ENCODE results near the gene MRGPRE. TPM values are rescaled to one million over a fixed set of nuclear protein-coding genes. Genes with fewer than 3 reads are reported as not detected.

The MRGPRE gene
- total RNA-seq, 1 donor from 2014 or later, result not detected

DNA sequence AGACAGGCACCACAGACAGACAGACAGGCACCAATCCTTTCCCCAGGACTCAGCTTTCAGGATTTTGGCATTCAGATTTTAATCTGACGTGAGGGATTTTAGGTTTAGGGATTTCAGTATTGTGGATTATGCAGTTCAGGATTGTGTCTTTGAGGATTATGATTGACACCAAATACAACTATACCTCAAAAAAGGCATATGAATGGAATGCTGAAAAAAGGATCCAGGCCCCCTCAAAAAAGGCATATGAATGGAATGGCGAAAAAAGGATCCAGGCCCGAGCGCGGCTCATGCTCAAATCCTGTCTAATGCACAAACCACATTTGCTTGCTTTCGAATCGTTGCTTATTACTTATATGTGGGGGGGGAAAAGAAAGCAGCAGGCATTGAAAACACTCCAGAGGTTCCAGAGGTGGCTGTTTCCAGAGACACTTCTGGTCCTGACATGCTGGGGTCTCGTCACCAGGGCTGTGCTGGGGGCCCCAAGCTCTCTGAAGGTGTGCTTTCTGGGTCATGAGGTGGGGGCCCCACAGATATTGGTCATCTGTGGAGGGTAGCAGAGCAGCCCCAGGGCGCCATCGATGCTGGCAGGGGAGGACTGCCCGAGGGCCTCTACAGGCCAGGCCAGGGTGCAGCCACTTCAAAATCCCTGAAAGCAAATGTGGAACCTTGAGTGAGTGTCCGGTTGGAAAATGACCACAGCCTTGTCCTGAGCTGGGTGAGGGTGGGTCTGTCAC is 50.3 kb downstream of the MRGPRE start:
- Mint-ChIP-seq H3K36me3 (ENCODE audit: unreplicated experiment) (no peaks in the 10 kb centered on the region), H3K27ac (ENCODE audit: unreplicated experiment) (no peak overlapping the region), H3K27me3 (ENCODE audit: unreplicated experiment) (peaks cover 19% of the 10 kb centered on the region), H3K4me3 (ENCODE audit: unreplicated experiment) (no peak overlapping the region), H3K9me3 (ENCODE audit: unreplicated experiment) (no peaks in the 10 kb centered on the region), H3K4me1 (ENCODE audit: unreplicated experiment) (peaks cover 2% of the 10 kb centered on the region)
- DNase-seq (ENCODE audit: extremely low spot score, unreplicated experiment), result no peak
- TF ChIP-seq, protein P1, sequence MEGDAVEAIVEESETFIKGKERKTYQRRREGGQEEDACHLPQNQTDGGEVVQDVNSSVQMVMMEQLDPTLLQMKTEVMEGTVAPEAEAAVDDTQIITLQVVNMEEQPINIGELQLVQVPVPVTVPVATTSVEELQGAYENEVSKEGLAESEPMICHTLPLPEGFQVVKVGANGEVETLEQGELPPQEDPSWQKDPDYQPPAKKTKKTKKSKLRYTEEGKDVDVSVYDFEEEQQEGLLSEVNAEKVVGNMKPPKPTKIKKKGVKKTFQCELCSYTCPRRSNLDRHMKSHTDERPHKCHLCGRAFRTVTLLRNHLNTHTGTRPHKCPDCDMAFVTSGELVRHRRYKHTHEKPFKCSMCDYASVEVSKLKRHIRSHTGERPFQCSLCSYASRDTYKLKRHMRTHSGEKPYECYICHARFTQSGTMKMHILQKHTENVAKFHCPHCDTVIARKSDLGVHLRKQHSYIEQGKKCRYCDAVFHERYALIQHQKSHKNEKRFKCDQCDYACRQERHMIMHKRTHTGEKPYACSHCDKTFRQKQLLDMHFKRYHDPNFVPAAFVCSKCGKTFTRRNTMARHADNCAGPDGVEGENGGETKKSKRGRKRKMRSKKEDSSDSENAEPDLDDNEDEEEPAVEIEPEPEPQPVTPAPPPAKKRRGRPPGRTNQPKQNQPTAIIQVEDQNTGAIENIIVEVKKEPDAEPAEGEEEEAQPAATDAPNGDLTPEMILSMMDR (IDR thresholded peaks at IDR 0.05), result no peak

DNA sequence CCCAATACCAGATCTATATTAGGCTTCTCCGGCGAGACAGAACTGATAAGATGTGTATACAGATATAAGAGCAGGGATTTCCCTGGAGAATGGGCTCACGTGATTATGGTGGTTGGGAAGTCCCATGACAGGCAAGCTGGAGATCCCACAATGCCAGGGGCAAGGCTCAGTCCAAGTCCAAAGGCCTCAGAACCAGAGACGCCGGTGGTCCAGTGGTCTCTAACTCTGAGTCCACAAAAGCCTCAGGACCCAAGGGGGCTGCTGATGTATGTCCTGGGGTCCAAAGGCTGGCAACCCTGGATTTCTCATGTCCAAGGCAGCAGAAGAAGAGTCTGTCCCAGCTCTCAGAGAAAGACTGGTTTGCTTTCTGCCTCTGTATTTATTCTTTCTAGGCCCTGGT is 51.3 kb downstream of the MRGPRE start:
- H3K27me3 Mint-ChIP-seq (ENCODE audit: unreplicated experiment), result peaks cover 19% of the 10 kb centered on the region
- H3K4me1 Mint-ChIP-seq (ENCODE audit: unreplicated experiment), result peaks cover 2% of the 10 kb centered on the region
- H3K4me3 Mint-ChIP-seq (ENCODE audit: unreplicated experiment), result no peak overlapping the region
- H3K27ac Mint-ChIP-seq (ENCODE audit: unreplicated experiment), result no peak overlapping the region
- DNase-seq (ENCODE audit: extremely low spot score, unreplicated experiment), result no peak
- H3K36me3 Mint-ChIP-seq (ENCODE audit: unreplicated experiment), result no peaks in the 10 kb centered on the region
- TF ChIP-seq, protein P1 (IDR thresholded peaks at IDR 0.05), result no peak
- H3K9me3 Mint-ChIP-seq (ENCODE audit: unreplicated experiment), result peaks cover 3% of the 10 kb centered on the region

DNA sequence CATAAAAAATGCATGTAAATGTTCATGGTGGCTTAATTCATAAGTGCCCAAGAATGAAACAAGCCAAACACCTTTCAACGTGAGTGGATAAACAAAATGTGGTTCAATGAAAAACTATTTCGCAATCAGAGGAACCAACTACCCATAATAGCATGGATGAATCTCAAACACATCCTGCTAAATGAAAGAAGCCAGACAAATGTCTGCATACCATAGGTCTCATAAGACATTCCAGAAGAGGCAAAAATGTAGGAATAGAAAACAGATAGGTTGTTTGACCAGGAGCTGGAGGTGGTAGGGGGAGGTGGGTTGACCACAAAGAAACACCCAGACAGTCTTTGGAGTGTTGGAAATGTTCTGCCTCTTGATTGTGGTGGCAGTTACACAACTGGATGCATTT is 53.9 kb downstream of the MRGPRE start:
- TF ChIP-seq, protein P1 (IDR thresholded peaks at IDR 0.05), result no peak
- no peak overlapping the region for H3K27ac Mint-ChIP-seq (ENCODE audit: unreplicated experiment)
- no peak overlapping the region for H3K4me3 Mint-ChIP-seq (ENCODE audit: unreplicated experiment)
- peaks cover 9% of the 10 kb centered on the region for H3K9me3 Mint-ChIP-seq (ENCODE audit: unreplicated experiment)
- H3K27me3 Mint-ChIP-seq (ENCODE audit: unreplicated experiment), result peaks cover 8% of the 10 kb centered on the region
- no peaks in the 10 kb centered on the region for H3K36me3 Mint-ChIP-seq (ENCODE audit: unreplicated experiment)
- peaks cover 2% of the 10 kb centered on the region for H3K4me1 Mint-ChIP-seq (ENCODE audit: unreplicated experiment)
- no peak for DNase-seq (ENCODE audit: extremely low spot score, unreplicated experiment)

DNA sequence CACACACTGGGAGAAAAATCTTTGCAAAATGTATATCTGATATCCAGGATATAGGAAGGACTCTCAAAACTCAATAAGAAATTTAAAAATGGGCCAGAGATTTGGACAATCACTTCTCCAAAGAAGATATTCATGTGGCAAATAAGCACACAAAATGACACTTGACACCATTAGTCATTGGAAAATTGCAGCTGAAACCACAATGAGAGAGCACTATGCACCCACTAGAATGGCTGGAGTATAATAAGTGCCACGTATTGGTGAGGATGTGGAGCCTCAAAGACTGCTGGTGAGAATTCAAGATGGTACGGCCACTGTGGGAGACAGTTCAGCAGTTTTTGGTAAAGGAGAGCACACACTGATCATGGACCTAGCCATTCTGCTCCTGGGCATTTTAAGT is 54.3 kb downstream of the MRGPRE start:
- peaks cover 9% of the 10 kb centered on the region for H3K9me3 Mint-ChIP-seq (ENCODE audit: unreplicated experiment)
- peaks cover 8% of the 10 kb centered on the region for H3K27me3 Mint-ChIP-seq (ENCODE audit: unreplicated experiment)
- H3K4me3 Mint-ChIP-seq (ENCODE audit: unreplicated experiment), result no peak overlapping the region
- DNase-seq (ENCODE audit: extremely low spot score, unreplicated experiment), result no peak
- TF ChIP-seq, protein P1 (IDR thresholded peaks at IDR 0.05), result no peak
- no peaks in the 10 kb centered on the region for H3K36me3 Mint-ChIP-seq (ENCODE audit: unreplicated experiment)
- no peak overlapping the region for H3K27ac Mint-ChIP-seq (ENCODE audit: unreplicated experiment)
- H3K4me1 Mint-ChIP-seq (ENCODE audit: unreplicated experiment), result peaks cover 2% of the 10 kb centered on the region

Other genes starting within 250 kb of the MRGPRE start
- gene NAP1L4, start 240.1 kb downstream of the MRGPRE start, total RNA-seq, result 147 and 148 TPM in 2 replicates
- gene CARS1, start 175.0 kb downstream of the MRGPRE start, total RNA-seq, result 134 and 148 TPM in 2 replicates
- 47.7 and 47.9 TPM in 2 replicates for gene OSBPL5, start 67.1 kb downstream of the MRGPRE start, total RNA-seq
- not detected in 2 replicates for gene MRGPRG, start 13.6 kb downstream of the MRGPRE start, total RNA-seq
- 15.8 and 18.5 TPM in 2 replicates for gene ZNF195, start 146.7 kb upstream of the MRGPRE start, total RNA-seq